ENCODE measurements around the gene APOM. TPM values are rescaled to one million over a fixed set of nuclear protein-coding genes. Genes with fewer than 3 reads are reported as not detected.

Gene APOM
- total RNA-seq, 4 donors from 2014 or later = 2.2 to 5.5 TPM; not detected in 2

- peak within 1 kb of the TSS; percentile 98 to 100 (median 99) for H3K27ac ChIP-seq
- H3K9me3 ChIP-seq = no peaks in the 10 kb centered on the region
- peaks cover 0 to 5% (median 0%) of the 10 kb centered on the region in 4 donors for H3K36me3 ChIP-seq
- intact Hi-C loops (cut with DNase I; ENCODE audit: low total_unique reads) (no loop called here), in situ Hi-C loops (cut with MboI; ENCODE audit: low pct_ligation_motif_present in 1 of 4, low pct_unique_long_range_greater_than_20kb in 1 of 4, low sequenced_read_pairs in 3 of 4) (no loop called here)
- TF ChIP-seq CTCF (IDR thresholded peaks at IDR 0.05) = peak in 2 of 5 experiments; percentile 29 to 41
- TF ChIP-seq POLR2A (IDR thresholded peaks at IDR 0.05) = peak; percentile 98
- no peak for TF ChIP-seq EP300 (IDR thresholded peaks at IDR 0.05; ENCODE audit: low read depth)
- peak; percentile 98 to 99 (median 98) for TF ChIP-seq POLR2AphosphoS5 (IDR thresholded peaks at IDR 0.05)
- peaks cover 17 to 27% (median 21%) of the 10 kb centered on the region in 4 donors for H3K4me1 ChIP-seq
- WGBS, 2 donors (ENCODE audit: low coverage in 1 of 2) = 0 to 1% methylated on average over 4 to 36 of the region's 54 CpGs
- H3K27me3 ChIP-seq = no peaks in the 10 kb centered on the region
- peak; percentile 99 for DNase-seq
- H3K4me3 ChIP-seq = peak within 1 kb of the TSS; percentile 66 to 99 (median 91)
Measured at GRCh38 chr6:31702819-31703716, 47.4 kb downstream of the APOM start, which contains the start of gene ABHD16A. Gene ABHD16A (minus strand): TSS chr6:31703324. CDS start chr6:31703281, 43 bp downstream.

- in situ Hi-C loops (cut with MboI; ENCODE audit: low pct_ligation_motif_present in 1 of 4, low pct_unique_long_range_greater_than_20kb in 1 of 4, low sequenced_read_pairs in 3 of 4) = no loop called here
- intact Hi-C loops (cut with DNase I; ENCODE audit: low total_unique reads) = no loop called here
- H3K36me3 ChIP-seq = no peaks in the 10 kb centered on the region
Measured at GRCh38 chr6:31705931-31706330, 50.2 kb downstream of the APOM start.

GRCh38 chr6:31706599-31706998 lies 50.9 kb downstream of the APOM start, which contains the start of gene LY6G6F:
Gene LY6G6F (plus strand): TSS chr6:31706866. CDS start chr6:31706907, 41 bp downstream.
- in situ Hi-C loops (cut with MboI; ENCODE audit: low pct_ligation_motif_present in 1 of 4, low pct_unique_long_range_greater_than_20kb in 1 of 4, low sequenced_read_pairs in 3 of 4) = no loop called here
- TF ChIP-seq POLR2A (IDR thresholded peaks at IDR 0.05) = no peak
- TF ChIP-seq EP300 (IDR thresholded peaks at IDR 0.05; ENCODE audit: low read depth) = no peak
- no peak for TF ChIP-seq POLR2AphosphoS5 (IDR thresholded peaks at IDR 0.05)
- no peak for TF ChIP-seq CTCF (IDR thresholded peaks at IDR 0.05)
- no peak for DNase-seq
- Histone ChIP-seq H3K36me3 (no peaks in the 10 kb centered on the region), H3K4me3 (no peak within 1 kb of the TSS), H3K27ac (no peak within 1 kb of the TSS), H3K9me3 (no peaks in the 10 kb centered on the region), H3K4me1 (peaks cover 7 to 22% (median 17%) of the 10 kb centered on the region in 4 donors), H3K27me3 (no peaks in the 10 kb centered on the region)
- intact Hi-C loops (cut with DNase I; ENCODE audit: low total_unique reads) = no loop called here
- WGBS, 2 donors (ENCODE audit: low coverage in 1 of 2) = 70 to 100% methylated on average over 1 to 3 of the region's 3 CpGs

More at GRCh38 chr6:31705931-31706330, 50.2 kb downstream of the APOM start:
- TF ChIP-seq EP300 (IDR thresholded peaks at IDR 0.05; ENCODE audit: low read depth) = no peak
- TF ChIP-seq POLR2A (IDR thresholded peaks at IDR 0.05) = no peak
- no peak for TF ChIP-seq CTCF (IDR thresholded peaks at IDR 0.05)
- TF ChIP-seq POLR2AphosphoS5 (IDR thresholded peaks at IDR 0.05) = no peak
- Histone ChIP-seq H3K9me3 (no peaks in the 10 kb centered on the region), H3K27ac (no peak overlapping the region), H3K27me3 (no peaks in the 10 kb centered on the region), H3K4me3 (no peak overlapping the region), H3K4me1 (peaks cover 14 to 26% (median 19%) of the 10 kb centered on the region in 4 donors)
- 90 to 91% methylated on average over 5 to 6 of the region's 6 CpGs for WGBS, 2 donors (ENCODE audit: low coverage in 1 of 2)
- no peak for DNase-seq

- H3K27me3 ChIP-seq = no peaks in the 10 kb centered on the region
- H3K4me1 ChIP-seq = peaks cover 0 to 15% (median 9%) of the 10 kb centered on the region in 4 donors
- no peak overlapping the region for H3K4me3 ChIP-seq
- TF ChIP-seq CTCF (IDR thresholded peaks at IDR 0.05) (no peak), EP300 (IDR thresholded peaks at IDR 0.05; ENCODE audit: low read depth) (no peak), POLR2A (IDR thresholded peaks at IDR 0.05) (no peak), POLR2AphosphoS5 (IDR thresholded peaks at IDR 0.05) (no peak)
- intact Hi-C loops (cut with DNase I; ENCODE audit: low total_unique reads) = no loop called here
- WGBS, 2 donors (ENCODE audit: low coverage in 1 of 2) = 86 to 100% methylated on average over 3 to 10 of the region's 10 CpGs
- H3K27ac ChIP-seq = no peak overlapping the region
- in situ Hi-C loops (cut with MboI; ENCODE audit: low pct_ligation_motif_present in 1 of 4, low pct_unique_long_range_greater_than_20kb in 1 of 4, low sequenced_read_pairs in 3 of 4) = no loop called here
- no peaks in the 10 kb centered on the region for H3K36me3 ChIP-seq
- no peaks in the 10 kb centered on the region for H3K9me3 ChIP-seq
- DNase-seq = no peak
Measured at GRCh38 chr6:31707701-31708100, 52.0 kb downstream of the APOM start.

Measured in transverse colon (tissue), 4 donors.